ENCODE measurements around the gene MRPS12. TPM values are rescaled to one million over a fixed set of nuclear protein-coding genes. Genes with fewer than 3 reads are reported as not detected.

The MRPS12 gene
- total and polyA plus RNA-seq, 9 of the 15 experiments (the other 6 are each of a cell fraction or from before 2014, with no cell fraction given), result 8.1 to 174 (median 52.0) TPM

DNA sequence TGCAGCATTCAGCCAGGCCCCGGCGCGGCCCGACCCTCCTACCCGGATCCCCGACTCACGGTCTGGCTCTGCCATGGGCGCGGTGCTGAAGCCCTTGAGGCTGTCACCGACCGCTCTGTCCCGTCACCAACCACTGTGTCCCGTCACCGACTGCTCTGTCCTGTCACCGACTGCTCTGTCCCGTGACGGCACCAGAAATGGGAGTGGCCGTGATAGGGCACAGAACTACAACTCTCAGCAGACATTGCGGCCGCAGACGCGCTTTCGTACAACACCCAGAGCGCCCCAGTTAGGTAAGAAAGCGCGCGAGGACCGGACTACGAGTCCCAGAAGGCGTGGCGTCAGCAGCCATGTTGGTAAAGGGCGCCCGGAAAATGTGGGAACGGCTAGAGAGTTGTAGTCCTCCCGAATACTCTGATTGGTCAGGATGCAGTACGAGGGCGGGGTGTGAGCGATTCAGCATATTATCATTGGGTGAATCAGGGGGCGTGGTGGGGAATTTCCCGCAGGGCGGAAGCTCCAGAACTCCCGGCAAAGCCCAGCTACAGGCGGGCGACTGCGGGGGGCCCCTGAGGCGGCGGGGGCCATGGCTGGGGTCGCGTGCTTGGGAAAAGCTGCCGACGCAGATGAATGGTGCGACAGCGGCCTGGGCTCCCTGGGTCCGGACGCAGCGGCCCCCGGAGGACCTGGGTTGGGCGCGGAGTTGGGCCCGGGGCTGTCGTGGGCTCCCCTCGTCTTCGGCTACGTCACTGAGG, 31.1 kb upstream of the MRPS12 start, which contains the start of the genes NFKBIB and SIRT2 (continued):
- TF ChIP-seq ZBTB40 (IDR thresholded peaks at IDR 0.05) (peak; percentile 88), ZBTB40 (CRISPR knock-in tag; IDR thresholded peaks at IDR 0.05) (no peak), CTCF (IDR thresholded peaks at IDR 0.05 in 2 of 3, conservative IDR thresholded peaks at IDR 0.05 in 1 of 3; ENCODE audit: insufficient read depth in 2 of 3, low read depth in 1 of 3, low read length in 3 of 3) (peak in 1 of 3 experiments; percentile 27; a peak in 2 of 6 replicates), ZNF764 (CRISPR knock-in tag; IDR thresholded peaks at IDR 0.05; ENCODE audit: low read depth) (no peak), KLF10 (CRISPR knock-in tag; IDR thresholded peaks at IDR 0.05) (no peak), TOE1 (IDR thresholded peaks at IDR 0.05; ENCODE audit: borderline replicate concordance) (no peak), TOE1 (CRISPR knock-in tag; IDR thresholded peaks at IDR 0.05; ENCODE audit: borderline replicate concordance, low read depth) (no peak), TSC22D4 (tag; IDR thresholded peaks at IDR 0.05) (no peak), HIVEP1 (CRISPR knock-in tag; IDR thresholded peaks at IDR 0.05) (peak; percentile 64; the same call in 1 of the 2 replicates)
- TF ChIP-seq, protein P1, sequence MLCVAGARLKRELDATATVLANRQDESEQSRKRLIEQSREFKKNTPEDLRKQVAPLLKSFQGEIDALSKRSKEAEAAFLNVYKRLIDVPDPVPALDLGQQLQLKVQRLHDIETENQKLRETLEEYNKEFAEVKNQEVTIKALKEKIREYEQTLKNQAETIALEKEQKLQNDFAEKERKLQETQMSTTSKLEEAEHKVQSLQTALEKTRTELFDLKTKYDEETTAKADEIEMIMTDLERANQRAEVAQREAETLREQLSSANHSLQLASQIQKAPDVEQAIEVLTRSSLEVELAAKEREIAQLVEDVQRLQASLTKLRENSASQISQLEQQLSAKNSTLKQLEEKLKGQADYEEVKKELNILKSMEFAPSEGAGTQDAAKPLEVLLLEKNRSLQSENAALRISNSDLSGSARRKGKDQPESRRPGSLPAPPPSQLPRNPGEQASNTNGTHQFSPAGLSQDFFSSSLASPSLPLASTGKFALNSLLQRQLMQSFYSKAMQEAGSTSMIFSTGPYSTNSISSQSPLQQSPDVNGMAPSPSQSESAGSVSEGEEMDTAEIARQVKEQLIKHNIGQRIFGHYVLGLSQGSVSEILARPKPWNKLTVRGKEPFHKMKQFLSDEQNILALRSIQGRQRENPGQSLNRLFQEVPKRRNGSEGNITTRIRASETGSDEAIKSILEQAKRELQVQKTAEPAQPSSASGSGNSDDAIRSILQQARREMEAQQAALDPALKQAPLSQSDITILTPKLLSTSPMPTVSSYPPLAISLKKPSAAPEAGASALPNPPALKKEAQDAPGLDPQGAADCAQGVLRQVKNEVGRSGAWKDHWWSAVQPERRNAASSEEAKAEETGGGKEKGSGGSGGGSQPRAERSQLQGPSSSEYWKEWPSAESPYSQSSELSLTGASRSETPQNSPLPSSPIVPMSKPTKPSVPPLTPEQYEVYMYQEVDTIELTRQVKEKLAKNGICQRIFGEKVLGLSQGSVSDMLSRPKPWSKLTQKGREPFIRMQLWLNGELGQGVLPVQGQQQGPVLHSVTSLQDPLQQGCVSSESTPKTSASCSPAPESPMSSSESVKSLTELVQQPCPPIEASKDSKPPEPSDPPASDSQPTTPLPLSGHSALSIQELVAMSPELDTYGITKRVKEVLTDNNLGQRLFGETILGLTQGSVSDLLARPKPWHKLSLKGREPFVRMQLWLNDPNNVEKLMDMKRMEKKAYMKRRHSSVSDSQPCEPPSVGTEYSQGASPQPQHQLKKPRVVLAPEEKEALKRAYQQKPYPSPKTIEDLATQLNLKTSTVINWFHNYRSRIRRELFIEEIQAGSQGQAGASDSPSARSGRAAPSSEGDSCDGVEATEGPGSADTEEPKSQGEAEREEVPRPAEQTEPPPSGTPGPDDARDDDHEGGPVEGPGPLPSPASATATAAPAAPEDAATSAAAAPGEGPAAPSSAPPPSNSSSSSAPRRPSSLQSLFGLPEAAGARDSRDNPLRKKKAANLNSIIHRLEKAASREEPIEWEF (CRISPR knock-in tag; IDR thresholded peaks at IDR 0.05), result no peak
